Smooth muscle cell (in vitro differentiated cells): ENCODE measurements around the gene DOC2A. TPM values are rescaled to one million over a fixed set of nuclear protein-coding genes. Genes with fewer than 3 reads are reported as not detected.

Source experiments
- DNase-seq: peaks from one replicate; lab custom pipeline; 2025; ENCODE audit not compliant: unreplicated experiment; lab: John Stamatoyannopoulos, UW
- H2AFZ ChIP-seq: fragments of 200-600 bp; sonication (generic); 2 replicates; pipeline ENCODE4 v1.6.0; 2016; ENCODE audit warnings: antibody characterized with exemption, low read depth, mild to moderate bottlenecking
- H3F3A ChIP-seq: fragments of 200-600 bp; sonication (generic); 2 replicates; pipeline ENCODE4 v1.6.0; 2017; ENCODE audit warnings: antibody characterized with exemption, low read depth
- H3K27ac ChIP-seq: fragments of 200-600 bp; sonication (generic); 2 replicates; pipeline ENCODE4 v1.5.1; 2016; ENCODE audit warnings: low read depth, mild to moderate bottlenecking
- H3K27me3 ChIP-seq: fragments of 200-600 bp; sonication (generic); 2 replicates; pipeline ENCODE4 v1.6.1; 2016; ENCODE audit warnings: low read depth, mild to moderate bottlenecking
- H3K36me3 ChIP-seq: fragments of 200-600 bp; sonication (generic); 2 replicates; pipeline ENCODE4 v1.5.1; 2016; ENCODE audit warnings: low read depth
- H3K4me1 ChIP-seq: fragments of 200-600 bp; sonication (generic); 2 replicates; pipeline ENCODE4 v1.5.1; 2016; ENCODE audit warnings: low read depth
- H3K4me2 ChIP-seq: fragments of 200-600 bp; sonication (generic); 2 replicates; pipeline ENCODE4 v1.6.0; 2016; ENCODE audit warnings: mild to moderate bottlenecking
- H3K4me3 ChIP-seq: fragments of 200-600 bp; sonication (generic); 2 replicates; pipeline ENCODE4 v1.5.1; 2016; ENCODE audit warnings: mild to moderate bottlenecking
- H3K79me2 ChIP-seq: fragments of 200-600 bp; sonication (generic); 2 replicates; pipeline ENCODE4 v1.6.0; 2016; ENCODE audit warnings: low read depth, mild to moderate bottlenecking
- H3K9ac ChIP-seq: fragments of 200-600 bp; sonication (generic); 2 replicates; pipeline ENCODE4 v1.6.0; 2016; ENCODE audit warnings: low read depth
- H3K9me3 ChIP-seq: fragments of 200-600 bp; sonication (generic); replicated peaks from 2 replicates; pipeline ENCODE4 v1.5.1; 2016; ENCODE audit warnings: low read depth
- H4K20me1 ChIP-seq: fragments of 200-600 bp; sonication (generic); 2 replicates; pipeline ENCODE4 v1.6.0; 2016; ENCODE audit warnings: low read depth
- WGBS: methylation state at CpG from one replicate; pipeline ENCODE4 v1.1.7; 2016; ENCODE audit warnings: low lambda C conversion rate; 5-methylcytosine and 5-hydroxymethylcytosine counted together
- polyA plus RNA-seq: library from polyadenylated mRNA; unstranded; fragments of >200 nt; fragmentation: Nextera tagmentation; extraction: Ambion mirVana; gene quantifications from 2 replicates; pipeline ENCODE4 v1.2.1, GENCODE V29; 2016
- total RNA-seq: library from RNA; depleted of rRNA; stranded (reverse); fragments of >200 nt; gene quantifications from 2 replicates; pipeline ENCODE4 v1.2.3, GENCODE V29; 2014
- TF ChIP-seq, protein P1 (sequence below): fragments of 200-600 bp; sonication (generic); IDR thresholded peaks from 2 replicates; pipeline ENCODE4 v1.5.1; 2017; ENCODE audit warnings: borderline replicate concordance, mild to moderate bottlenecking, antibody characterized with exemption; ENCODE audit not compliant: insufficient read depth, poor library complexity, severe bottlenecking

Gene DOC2A
- total and polyA plus RNA-seq, 2 experiments from 2014 or later = 0.09 TPM; not detected in 1

DNA sequence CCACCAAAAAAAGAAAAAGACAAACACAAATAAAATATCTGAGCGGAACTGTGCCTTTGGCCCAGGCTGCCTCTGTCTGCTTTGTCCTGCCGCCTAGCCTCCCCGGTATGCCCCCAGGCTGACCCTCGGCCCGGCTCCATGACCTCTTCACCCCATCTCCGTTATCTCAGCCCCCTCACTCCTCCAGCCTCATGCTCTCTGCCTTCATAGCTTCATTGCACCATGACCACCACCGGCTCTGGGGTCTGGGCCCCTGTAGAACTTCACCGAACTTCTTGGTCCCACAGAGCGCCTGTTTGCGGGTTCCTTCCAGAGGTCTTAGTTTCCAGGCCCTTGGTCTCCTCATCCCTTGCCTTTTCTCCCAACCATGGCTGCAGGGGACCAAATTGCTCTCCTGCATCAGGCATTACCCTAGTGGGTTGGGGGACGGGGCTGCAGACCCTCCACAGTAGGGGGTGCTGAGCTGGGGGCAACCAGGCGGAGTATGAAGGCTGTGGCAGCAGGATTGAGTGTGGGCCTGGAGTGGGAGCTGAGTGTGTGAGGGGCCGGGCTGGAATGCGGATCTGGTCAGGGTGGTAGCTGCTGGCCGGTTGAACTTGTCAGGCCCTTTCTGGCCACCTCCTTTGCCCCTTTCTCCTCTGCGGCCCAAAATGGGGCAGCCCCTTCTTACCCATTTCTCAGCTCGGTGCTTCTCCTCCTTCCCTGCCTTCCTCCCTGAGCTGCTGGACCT lies 22.3 kb downstream of the DOC2A start:
- Histone ChIP-seq H3K36me3 (no peaks in the 10 kb centered on the region), H3K27me3 (no peaks in the 10 kb centered on the region), H3K4me2 (no peak overlapping the region), H3K9me3 (no peaks in the 10 kb centered on the region), H3K4me3 (no peak overlapping the region), H3K79me2 (no peaks in the 10 kb centered on the region), H3F3A (peaks cover 4% of the 10 kb centered on the region), H3K4me1 (no peaks in the 10 kb centered on the region), H3K27ac (no peak overlapping the region), H4K20me1 (no peaks in the 10 kb centered on the region), H2AFZ (no peak overlapping the region), H3K9ac (no peak overlapping the region)
- no peak for DNase-seq
- 96% methylated on average over 17 of the region's 17 CpGs for WGBS
- TF ChIP-seq, protein P1, sequence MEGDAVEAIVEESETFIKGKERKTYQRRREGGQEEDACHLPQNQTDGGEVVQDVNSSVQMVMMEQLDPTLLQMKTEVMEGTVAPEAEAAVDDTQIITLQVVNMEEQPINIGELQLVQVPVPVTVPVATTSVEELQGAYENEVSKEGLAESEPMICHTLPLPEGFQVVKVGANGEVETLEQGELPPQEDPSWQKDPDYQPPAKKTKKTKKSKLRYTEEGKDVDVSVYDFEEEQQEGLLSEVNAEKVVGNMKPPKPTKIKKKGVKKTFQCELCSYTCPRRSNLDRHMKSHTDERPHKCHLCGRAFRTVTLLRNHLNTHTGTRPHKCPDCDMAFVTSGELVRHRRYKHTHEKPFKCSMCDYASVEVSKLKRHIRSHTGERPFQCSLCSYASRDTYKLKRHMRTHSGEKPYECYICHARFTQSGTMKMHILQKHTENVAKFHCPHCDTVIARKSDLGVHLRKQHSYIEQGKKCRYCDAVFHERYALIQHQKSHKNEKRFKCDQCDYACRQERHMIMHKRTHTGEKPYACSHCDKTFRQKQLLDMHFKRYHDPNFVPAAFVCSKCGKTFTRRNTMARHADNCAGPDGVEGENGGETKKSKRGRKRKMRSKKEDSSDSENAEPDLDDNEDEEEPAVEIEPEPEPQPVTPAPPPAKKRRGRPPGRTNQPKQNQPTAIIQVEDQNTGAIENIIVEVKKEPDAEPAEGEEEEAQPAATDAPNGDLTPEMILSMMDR = no peak

DNA sequence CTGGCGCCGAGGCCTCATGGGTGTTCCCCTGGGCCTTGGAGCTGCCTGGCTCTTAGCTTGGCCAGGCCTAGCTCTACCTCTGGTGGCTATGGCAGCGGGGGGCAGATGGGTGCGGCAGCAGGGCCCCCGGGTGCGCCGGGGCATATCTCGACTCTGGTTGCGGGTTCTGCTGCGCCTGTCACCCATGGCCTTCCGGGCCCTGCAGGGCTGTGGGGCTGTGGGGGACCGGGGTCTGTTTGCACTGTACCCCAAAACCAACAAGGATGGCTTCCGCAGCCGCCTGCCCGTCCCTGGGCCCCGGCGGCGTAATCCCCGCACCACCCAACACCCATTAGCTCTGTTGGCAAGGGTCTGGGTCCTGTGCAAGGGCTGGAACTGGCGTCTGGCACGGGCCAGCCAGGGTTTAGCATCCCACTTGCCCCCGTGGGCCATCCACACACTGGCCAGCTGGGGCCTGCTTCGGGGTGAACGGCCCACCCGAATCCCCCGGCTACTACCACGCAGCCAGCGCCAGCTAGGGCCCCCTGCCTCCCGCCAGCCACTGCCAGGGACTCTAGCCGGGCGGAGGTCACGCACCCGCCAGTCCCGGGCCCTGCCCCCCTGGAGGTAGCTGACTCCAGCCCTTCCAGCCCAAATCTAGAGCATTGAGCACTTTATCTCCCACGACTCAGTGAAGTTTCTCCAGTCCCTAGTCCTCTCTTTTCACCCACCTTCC lies 23.3 kb downstream of the DOC2A start:
- no peaks in the 10 kb centered on the region for H3K27me3 ChIP-seq
- H2AFZ ChIP-seq = no peak overlapping the region
- H3K4me3 ChIP-seq = no peak overlapping the region
- H3K9ac ChIP-seq = no peak overlapping the region
- no peak overlapping the region for H3K27ac ChIP-seq
- DNase-seq = no peak
- no peaks in the 10 kb centered on the region for H3K36me3 ChIP-seq
- no peaks in the 10 kb centered on the region for H3K9me3 ChIP-seq
- TF ChIP-seq, protein P1 = no peak
- peaks cover 4% of the 10 kb centered on the region for H3F3A ChIP-seq
- WGBS = 97% methylated on average over 35 of the region's 35 CpGs
- H3K4me1 ChIP-seq = no peaks in the 10 kb centered on the region
- H4K20me1 ChIP-seq = no peaks in the 10 kb centered on the region
- H3K4me2 ChIP-seq = no peak overlapping the region
- no peaks in the 10 kb centered on the region for H3K79me2 ChIP-seq

DNA sequence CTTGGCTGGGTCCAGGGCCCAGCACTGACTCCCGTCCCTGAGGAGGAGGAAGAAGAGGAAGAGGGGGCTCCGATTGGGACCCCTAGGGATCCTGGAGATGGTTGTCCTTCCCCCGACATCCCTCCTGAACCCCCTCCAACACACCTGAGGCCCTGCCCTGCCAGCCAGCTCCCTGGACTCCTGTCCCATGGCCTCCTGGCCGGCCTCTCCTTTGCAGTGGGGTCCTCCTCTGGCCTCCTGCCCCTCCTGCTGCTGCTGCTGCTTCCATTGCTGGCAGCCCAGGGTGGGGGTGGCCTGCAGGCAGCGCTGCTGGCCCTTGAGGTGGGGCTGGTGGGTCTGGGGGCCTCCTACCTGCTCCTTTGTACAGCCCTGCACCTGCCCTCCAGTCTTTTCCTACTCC lies 23.9 kb downstream of the DOC2A start:
- Histone ChIP-seq H3K27me3 (no peaks in the 10 kb centered on the region), H2AFZ (no peak overlapping the region), H3K27ac (no peak overlapping the region), H3K9ac (no peak overlapping the region), H3K79me2 (no peaks in the 10 kb centered on the region), H3K4me3 (no peak overlapping the region), H3K36me3 (no peaks in the 10 kb centered on the region), H3K4me1 (no peaks in the 10 kb centered on the region), H3K9me3 (no peaks in the 10 kb centered on the region), H3F3A (peaks cover 4% of the 10 kb centered on the region), H3K4me2 (no peak overlapping the region), H4K20me1 (no peaks in the 10 kb centered on the region)
- DNase-seq = no peak
- TF ChIP-seq, protein P1 = no peak
- WGBS = 93% methylated on average over 5 of the region's 5 CpGs
